ENCODE measurements around the gene CCBE1.

CCBE1 gene

GRCh38 chr18:59736061-59736460 lies 38.8 kb upstream of the CCBE1 start:
- ChIA-PET CTCF (no interaction called here), POLR2A (no interaction called here)
- no peak for DNase-seq (ENCODE audit: extremely low spot score)
- TF ChIP-seq, protein P1, sequence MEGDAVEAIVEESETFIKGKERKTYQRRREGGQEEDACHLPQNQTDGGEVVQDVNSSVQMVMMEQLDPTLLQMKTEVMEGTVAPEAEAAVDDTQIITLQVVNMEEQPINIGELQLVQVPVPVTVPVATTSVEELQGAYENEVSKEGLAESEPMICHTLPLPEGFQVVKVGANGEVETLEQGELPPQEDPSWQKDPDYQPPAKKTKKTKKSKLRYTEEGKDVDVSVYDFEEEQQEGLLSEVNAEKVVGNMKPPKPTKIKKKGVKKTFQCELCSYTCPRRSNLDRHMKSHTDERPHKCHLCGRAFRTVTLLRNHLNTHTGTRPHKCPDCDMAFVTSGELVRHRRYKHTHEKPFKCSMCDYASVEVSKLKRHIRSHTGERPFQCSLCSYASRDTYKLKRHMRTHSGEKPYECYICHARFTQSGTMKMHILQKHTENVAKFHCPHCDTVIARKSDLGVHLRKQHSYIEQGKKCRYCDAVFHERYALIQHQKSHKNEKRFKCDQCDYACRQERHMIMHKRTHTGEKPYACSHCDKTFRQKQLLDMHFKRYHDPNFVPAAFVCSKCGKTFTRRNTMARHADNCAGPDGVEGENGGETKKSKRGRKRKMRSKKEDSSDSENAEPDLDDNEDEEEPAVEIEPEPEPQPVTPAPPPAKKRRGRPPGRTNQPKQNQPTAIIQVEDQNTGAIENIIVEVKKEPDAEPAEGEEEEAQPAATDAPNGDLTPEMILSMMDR (IDR thresholded peaks at IDR 0.05; ENCODE audit: control extremely low read depth, extremely low read depth, low read depth, missing control alignments), result no peak

DNA sequence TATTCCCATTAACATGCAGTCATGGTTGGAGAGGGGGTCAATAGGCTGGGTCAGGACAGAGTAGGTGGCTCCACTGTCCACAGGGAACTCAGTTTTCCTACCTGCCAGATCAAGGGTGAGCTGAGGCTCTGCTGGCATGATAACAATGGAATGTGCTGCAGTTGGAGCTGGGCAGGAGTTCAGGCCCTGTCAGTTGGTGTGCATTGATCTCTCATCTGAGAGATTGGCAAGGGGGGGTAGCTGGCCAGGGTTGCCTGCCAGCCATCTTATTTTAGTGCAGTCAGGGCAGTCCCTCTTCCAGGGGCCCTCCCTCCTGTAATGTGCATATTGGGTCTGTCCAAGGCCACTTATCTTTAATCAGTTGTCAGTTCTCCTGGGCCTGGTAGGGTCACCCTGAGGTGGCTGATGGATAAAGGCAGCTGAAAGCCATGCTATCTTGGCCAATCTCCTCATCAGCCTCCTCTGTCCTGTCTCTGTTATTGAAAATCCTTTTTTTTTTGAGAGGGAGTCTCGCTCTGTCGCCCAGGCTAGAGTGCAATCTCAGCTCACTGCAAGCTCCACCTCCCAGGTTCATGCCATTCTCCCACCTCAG lies 38.1 kb upstream of the CCBE1 start:
- ChIA-PET CTCF (interaction anchor here (1.4 kb wide), 1 partner anchor 11 kb away, joined by 3 read pairs; no protein-coding TSS in a partner anchor), POLR2A (no interaction called here)
- TF ChIP-seq, protein P1 (IDR thresholded peaks at IDR 0.05; ENCODE audit: control extremely low read depth, extremely low read depth, low read depth, missing control alignments), result no peak
- DNase-seq (ENCODE audit: extremely low spot score), result no peak

- DNase-seq (ENCODE audit: extremely low spot score), result no peak
- TF ChIP-seq, protein P1 (IDR thresholded peaks at IDR 0.05; ENCODE audit: control extremely low read depth, extremely low read depth, low read depth, missing control alignments), result no peak
- CTCF ChIA-PET, result interaction anchor here (1.2 kb wide), 1 partner anchor 11 kb away, joined by 3 read pairs; no protein-coding TSS in a partner anchor
- POLR2A ChIA-PET, result no interaction called here
Measured at GRCh38 chr18:59733421-59733820, 36.2 kb upstream of the CCBE1 start.

GRCh38 chr18:59730896-59731295 lies 33.7 kb upstream of the CCBE1 start:
- no peak for DNase-seq (ENCODE audit: extremely low spot score)
- ChIA-PET POLR2A (no interaction called here), CTCF (interaction anchor here (0.8 to 1.6 kb wide), 3 partner anchors 10 to 271 kb away, joined by 3 read pairs; no protein-coding TSS in a partner anchor)
- TF ChIP-seq, protein P1 (IDR thresholded peaks at IDR 0.05; ENCODE audit: control extremely low read depth, extremely low read depth, low read depth, missing control alignments), result no peak

DNA sequence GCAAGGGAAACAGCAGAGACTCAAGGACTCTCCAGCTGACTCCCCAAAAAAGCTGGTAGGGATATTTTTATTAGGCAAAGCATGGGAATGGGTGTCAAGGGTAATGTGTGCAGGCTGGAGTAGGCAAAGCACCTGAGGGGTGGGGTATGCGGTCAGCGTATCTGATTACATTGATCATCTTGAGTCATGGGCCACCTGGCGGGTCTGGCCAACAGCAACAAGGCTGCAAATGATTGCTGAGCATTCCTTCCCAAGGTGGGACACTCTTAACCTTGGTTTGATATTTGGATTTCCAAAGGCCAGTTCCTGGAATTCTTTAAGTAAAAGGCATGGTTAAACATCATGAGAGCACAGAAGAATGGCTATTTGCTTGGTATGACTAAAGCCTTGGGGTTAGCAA lies 32.6 kb upstream of the CCBE1 start:
- ChIA-PET CTCF (interaction anchor here (1.0 to 1.6 kb wide), 3 partner anchors 11 to 270 kb away, joined by 3 read pairs; no protein-coding TSS in a partner anchor), POLR2A (no interaction called here)
- DNase-seq (ENCODE audit: extremely low spot score), result no peak
- TF ChIP-seq, protein P1 (IDR thresholded peaks at IDR 0.05; ENCODE audit: control extremely low read depth, extremely low read depth, low read depth, missing control alignments), result no peak

- ChIA-PET CTCF (interaction anchor here (1.0 kb wide), 1 partner anchor 22 kb away, joined by 3 read pairs; no protein-coding TSS in a partner anchor), POLR2A (no interaction called here)
- TF ChIP-seq, protein P1 (IDR thresholded peaks at IDR 0.05; ENCODE audit: control extremely low read depth, extremely low read depth, low read depth, missing control alignments), result no peak
- no peak for DNase-seq (ENCODE audit: extremely low spot score)
Measured at GRCh38 chr18:59728816-59729215, 31.6 kb upstream of the CCBE1 start.

All from GM10248 (cell line).